Cardiac muscle cell (in vitro differentiated cells and primary cell): ENCODE results near the gene DOK7. TPM values are rescaled to one million over a fixed set of nuclear protein-coding genes. Genes with fewer than 3 reads are reported as not detected.
"Not testable (repeated sequence)": the region's sequence is repeated elsewhere in the genome, so short reads cannot be mapped to it uniquely, and the experiment has no call there.

Experiments used
- DNase-seq, 2 donors: peaks; one replicate each; pipeline versions ENCODE4 v3.0.0 to v3.0.0-alpha.2; 2010 to 2017; ENCODE audit warnings: low read depth in 1 of 2, low spot score in 1 of 2
- H3K27ac ChIP-seq: fragments of 200-600 bp; sonication (generic); 2 replicates; pipeline ENCODE4 v1.5.1; 2016
- H3K27me3 ChIP-seq: fragments of 200-600 bp; sonication (generic); 2 replicates; pipeline ENCODE4 v1.6.0; 2016; ENCODE audit warnings: control low read depth
- H3K36me3 ChIP-seq: fragments of 200-600 bp; sonication (generic); 2 replicates; pipeline ENCODE4 v1.5.1; 2016; ENCODE audit warnings: control low read depth
- H3K4me1 ChIP-seq: fragments of 200-600 bp; sonication (generic); 2 replicates; pipeline ENCODE4 v1.8.1; 2017; ENCODE audit warnings: low read depth, mild to moderate bottlenecking, mixed run types
- H3K4me3 ChIP-seq: fragments of 200-600 bp; sonication (generic); 2 replicates; pipeline ENCODE4 v1.5.1; 2016; ENCODE audit warnings: mild to moderate bottlenecking
- H3K9me3 ChIP-seq: fragments of 200-600 bp; sonication (generic); 2 replicates; pipeline ENCODE4 v1.5.1; 2017; ENCODE audit warnings: low read depth, mild to moderate bottlenecking, control low read depth
- polyA plus RNA-seq: library from polyadenylated mRNA; unstranded; fragments of >200 nt; fragmentation: Nextera tagmentation; extraction: Ambion mirVana; gene quantifications from 2 replicates; pipeline ENCODE4 v1.2.1, GENCODE V29; 2016
- total RNA-seq: library from RNA; depleted of rRNA; stranded (reverse); fragments of >200 nt; gene quantifications from 2 replicates; pipeline ENCODE4 v1.2.3, GENCODE V29; 2016
- TF ChIP-seq, protein P1 (sequence below): IDR thresholded peaks from 2 replicates; pipeline ENCODE4 v1.5.1; 2012; ENCODE audit warnings: low read depth, mild to moderate bottlenecking, low read length

Gene DOK7
- total and polyA plus RNA-seq, 2 experiments from 2014 or later = 14.4 to 18.0 TPM

DNA sequence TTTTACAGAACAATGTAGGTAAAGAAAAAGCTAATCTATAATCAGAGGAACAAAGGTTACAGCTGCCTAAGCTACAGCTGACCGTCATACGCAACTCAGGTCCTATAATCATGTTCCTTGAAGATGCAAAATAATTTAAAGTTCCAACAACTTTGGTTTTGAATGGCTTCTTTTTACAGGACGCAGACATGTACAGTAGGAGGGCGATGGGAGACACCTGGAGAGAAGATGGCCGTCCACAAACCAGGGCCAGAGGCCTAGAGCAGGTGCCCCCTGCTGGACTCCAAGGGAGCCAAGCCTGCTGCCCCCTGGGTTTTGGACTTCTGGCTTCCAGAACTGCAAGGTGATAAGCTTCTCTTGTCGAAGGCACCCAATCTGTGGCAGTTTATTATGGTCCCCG lies 10.7 kb upstream of the DOK7 start:
- TF ChIP-seq, protein P1, sequence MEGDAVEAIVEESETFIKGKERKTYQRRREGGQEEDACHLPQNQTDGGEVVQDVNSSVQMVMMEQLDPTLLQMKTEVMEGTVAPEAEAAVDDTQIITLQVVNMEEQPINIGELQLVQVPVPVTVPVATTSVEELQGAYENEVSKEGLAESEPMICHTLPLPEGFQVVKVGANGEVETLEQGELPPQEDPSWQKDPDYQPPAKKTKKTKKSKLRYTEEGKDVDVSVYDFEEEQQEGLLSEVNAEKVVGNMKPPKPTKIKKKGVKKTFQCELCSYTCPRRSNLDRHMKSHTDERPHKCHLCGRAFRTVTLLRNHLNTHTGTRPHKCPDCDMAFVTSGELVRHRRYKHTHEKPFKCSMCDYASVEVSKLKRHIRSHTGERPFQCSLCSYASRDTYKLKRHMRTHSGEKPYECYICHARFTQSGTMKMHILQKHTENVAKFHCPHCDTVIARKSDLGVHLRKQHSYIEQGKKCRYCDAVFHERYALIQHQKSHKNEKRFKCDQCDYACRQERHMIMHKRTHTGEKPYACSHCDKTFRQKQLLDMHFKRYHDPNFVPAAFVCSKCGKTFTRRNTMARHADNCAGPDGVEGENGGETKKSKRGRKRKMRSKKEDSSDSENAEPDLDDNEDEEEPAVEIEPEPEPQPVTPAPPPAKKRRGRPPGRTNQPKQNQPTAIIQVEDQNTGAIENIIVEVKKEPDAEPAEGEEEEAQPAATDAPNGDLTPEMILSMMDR = peak; percentile 45
- Histone ChIP-seq H3K4me3 (no peak overlapping the region), H3K4me1 (peaks cover 5% of the 10 kb centered on the region), H3K27me3 (no peaks in the 10 kb centered on the region), H3K27ac (no peak overlapping the region), H3K36me3 (no peaks in the 10 kb centered on the region), H3K9me3 (no peaks in the 10 kb centered on the region)
- DNase-seq = peak; percentile 17 to 44

DNA sequence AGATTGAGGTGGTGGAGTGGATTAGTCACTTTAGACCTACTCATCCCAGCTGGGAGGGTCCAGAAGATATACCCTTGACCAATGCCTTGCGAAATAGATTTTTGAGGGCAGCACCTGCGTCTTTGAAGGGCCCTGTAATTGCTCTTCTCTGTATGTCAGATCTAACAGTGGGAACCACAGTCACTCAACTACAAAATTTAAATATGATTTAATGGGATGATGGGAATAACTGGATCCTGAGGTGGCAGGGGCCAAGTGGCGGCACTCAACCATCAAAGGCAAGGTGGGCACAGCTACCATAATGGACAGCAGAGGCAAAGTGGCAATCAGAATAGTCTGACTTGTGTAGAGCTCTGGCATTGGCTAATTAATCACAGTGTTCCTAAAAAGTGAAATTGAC lies 7.5 kb upstream of the DOK7 start:
- H3K27ac ChIP-seq, H3K4me1 ChIP-seq, H3K4me3 ChIP-seq, H3K27me3 ChIP-seq, H3K36me3 ChIP-seq, DNase-seq, H3K9me3 ChIP-seq: not testable (repeated sequence)

DNA sequence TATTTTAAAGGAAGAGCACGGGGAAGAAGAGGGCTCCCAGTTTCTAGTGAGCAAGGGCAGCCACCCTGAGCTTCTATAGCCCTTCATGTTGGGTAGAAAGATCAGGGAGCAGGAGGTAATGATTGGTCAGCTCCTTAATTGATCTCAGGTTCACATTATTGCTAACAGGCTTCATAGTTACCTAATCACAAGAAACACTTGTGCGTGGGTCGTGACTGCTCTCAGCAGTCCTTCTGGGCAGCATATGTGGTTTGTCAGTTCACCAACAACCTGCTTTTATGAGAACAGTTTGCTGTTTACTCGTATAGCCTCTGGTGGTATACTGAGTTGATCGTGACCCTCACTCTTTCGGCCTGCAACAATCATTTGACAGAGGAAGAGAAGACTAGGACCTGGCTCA lies 4.7 kb upstream of the DOK7 start:
- Histone ChIP-seq H3K36me3 (no peaks in the 10 kb centered on the region), H3K4me1 (no peaks in the 10 kb centered on the region), H3K27me3 (no peaks in the 10 kb centered on the region), H3K27ac (no peak overlapping the region), H3K4me3 (no peak overlapping the region), H3K9me3 (no peaks in the 10 kb centered on the region)
- no peak for DNase-seq
- TF ChIP-seq, protein P1 = no peak

DNA sequence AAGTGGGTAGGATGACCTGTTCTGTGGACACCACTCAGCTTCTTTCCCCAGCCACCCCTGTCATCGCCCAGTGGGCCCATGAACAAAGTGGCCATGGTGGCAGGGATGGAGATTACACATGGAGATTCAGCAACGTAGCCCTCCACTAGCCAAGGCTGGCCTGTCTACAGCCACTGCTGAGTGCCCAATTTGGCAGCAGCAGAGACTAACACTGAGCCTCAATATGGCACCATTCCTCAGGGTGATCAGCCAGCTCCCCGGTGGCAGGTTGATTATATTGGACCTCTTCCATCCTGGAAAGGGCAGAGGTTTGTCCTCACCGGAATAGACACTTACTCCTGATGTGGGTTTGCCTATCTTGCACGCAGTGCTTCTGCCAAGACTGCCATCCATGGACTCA lies 4.0 kb upstream of the DOK7 start:
- not testable (repeated sequence) for H3K9me3 ChIP-seq, H3K4me1 ChIP-seq, H3K27ac ChIP-seq, H3K36me3 ChIP-seq, H3K27me3 ChIP-seq, DNase-seq, H3K4me3 ChIP-seq

DNA sequence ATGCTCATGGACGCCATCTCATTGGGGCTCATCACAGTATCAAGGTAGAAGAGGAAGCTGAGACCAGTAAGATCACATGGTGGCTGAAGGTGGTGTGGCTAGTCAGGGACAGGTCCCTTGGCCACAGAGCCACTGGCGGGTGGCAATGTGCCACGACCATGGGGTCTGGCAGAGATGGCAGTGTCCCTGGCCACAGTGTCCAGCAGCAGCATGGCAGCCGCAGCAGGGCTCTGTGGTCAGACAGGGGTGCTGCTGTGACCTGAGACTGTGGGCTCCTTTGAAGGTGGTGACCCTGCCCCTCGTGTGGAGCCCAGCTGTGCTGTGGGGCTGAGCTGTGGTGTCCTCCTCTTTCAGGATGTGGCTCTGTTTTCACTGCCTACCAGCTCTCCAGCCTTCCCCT lies 2.2 kb upstream of the DOK7 start:
- Histone ChIP-seq H3K4me1 (peaks cover 3% of the 10 kb centered on the region), H3K27me3 (no peaks in the 10 kb centered on the region), H3K27ac (no peak overlapping the region), H3K9me3 (no peaks in the 10 kb centered on the region), H3K4me3 (no peak overlapping the region), H3K36me3 (no peaks in the 10 kb centered on the region)
- TF ChIP-seq, protein P1 = no peak
- DNase-seq = no peak

DNA sequence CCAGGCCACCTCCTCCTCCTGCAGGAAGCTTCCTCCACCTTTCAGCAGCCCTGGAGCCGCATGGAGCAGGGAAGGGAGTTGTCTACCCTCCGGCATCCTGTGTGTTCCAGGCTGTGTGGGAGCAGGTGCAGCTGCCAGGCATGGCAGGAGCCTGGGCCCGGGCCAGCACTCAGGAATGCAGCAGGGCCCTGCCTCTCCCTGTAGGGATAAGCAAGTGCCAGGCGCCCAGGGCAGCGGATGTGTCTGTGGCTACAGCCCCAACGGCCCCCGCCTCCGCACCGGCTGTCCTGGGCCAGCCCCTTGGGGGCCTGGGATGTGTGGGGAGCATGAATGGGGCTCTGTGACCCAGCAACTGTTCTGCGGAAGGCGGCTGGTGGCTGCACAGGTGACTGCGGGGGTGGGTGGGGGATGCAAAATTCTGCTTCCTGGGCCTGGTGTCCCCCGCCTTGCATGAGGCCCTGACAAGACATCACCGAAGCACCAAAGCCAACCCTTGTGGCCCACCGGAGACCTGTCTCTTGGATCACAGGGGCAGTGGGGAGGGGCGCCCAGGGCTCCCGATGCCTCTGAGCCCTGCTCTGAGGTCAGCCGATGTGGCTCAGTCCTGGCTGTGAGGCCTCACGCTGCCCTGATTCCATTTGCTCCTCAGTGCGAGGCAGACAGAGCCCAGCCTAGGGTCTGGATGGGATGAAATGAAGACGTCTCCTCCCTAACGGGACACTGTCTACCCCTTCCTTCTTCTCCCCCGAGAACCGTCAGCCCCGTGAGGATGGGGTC lies 1.4 kb upstream of the DOK7 start:
- DNase-seq = peak in 1 of 2 donors; percentile 25
- Histone ChIP-seq H3K4me1 (peaks cover 11% of the 10 kb centered on the region), H3K27ac (no peak overlapping the region)

More for the DNA sequence above, 1.4 kb upstream of the DOK7 start:
- Histone ChIP-seq H3K27me3 (no peaks in the 10 kb centered on the region), H3K36me3 (no peaks in the 10 kb centered on the region), H3K4me3 (no peak overlapping the region), H3K9me3 (no peaks in the 10 kb centered on the region)
- TF ChIP-seq, protein P1 = no peak
